Measurements from ENCODE around the gene WSB1. TPM values are rescaled to one million over a fixed set of nuclear protein-coding genes. Genes with fewer than 3 reads are reported as not detected.

The WSB1 gene
- total RNA-seq, 1 donor from 2014 or later = 521 TPM

DNA sequence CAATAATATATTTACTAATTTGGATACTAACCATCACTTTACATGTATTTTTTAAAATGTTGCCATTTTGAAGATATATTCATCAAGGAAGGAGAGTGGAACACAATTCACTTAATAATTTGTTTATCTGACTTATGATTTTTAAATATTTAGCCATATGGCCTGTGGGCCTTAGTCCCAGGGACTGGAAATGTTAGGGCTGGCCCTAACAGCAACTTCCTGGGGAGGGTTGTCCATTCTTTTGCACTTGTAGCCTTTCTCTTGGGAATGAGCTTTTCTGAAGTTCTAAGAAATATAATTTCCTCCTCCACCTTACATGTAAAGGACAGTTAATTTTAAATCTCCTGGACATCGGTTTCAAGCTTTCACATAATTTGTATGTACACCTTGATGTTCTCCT is 27.7 kb upstream of the WSB1 start:
- Mint-ChIP-seq H3K36me3 (no peaks in the 10 kb centered on the region), H3K4me1 (no peaks in the 10 kb centered on the region), H3K9me3 (no peaks in the 10 kb centered on the region), H3K4me3 (no peak overlapping the region), H3K27ac (no peak overlapping the region), H3K27me3 (ENCODE audit: insufficient read depth, low read depth) (peaks cover 2% of the 10 kb centered on the region)
- no peak overlapping the region for H3K27ac ChIP-seq
- H3K36me3 ChIP-seq = no peaks in the 10 kb centered on the region
- H3K27me3 ChIP-seq = no peaks in the 10 kb centered on the region
- DNase-seq (ENCODE audit: low spot score) = no peak
- H3K9ac ChIP-seq = no peak overlapping the region
- H3K4me2 ChIP-seq = no peak overlapping the region
- H3F3A ChIP-seq (ENCODE audit: low read depth) = no peaks in the 10 kb centered on the region
- no peak overlapping the region for H2AFZ ChIP-seq (replicated peaks)
- no peak overlapping the region for H3K4me3 ChIP-seq
- no peak for TF ChIP-seq EZH2 (IDR thresholded peaks at IDR 0.05)
- H3K79me2 ChIP-seq (ENCODE audit: low read depth) = no peaks in the 10 kb centered on the region
- H4K20me1 ChIP-seq (ENCODE audit: low read depth) = no peaks in the 10 kb centered on the region
- H3K4me1 ChIP-seq = no peaks in the 10 kb centered on the region
- H3K9me3 ChIP-seq (ENCODE audit: low read depth) = no peaks in the 10 kb centered on the region

DNA sequence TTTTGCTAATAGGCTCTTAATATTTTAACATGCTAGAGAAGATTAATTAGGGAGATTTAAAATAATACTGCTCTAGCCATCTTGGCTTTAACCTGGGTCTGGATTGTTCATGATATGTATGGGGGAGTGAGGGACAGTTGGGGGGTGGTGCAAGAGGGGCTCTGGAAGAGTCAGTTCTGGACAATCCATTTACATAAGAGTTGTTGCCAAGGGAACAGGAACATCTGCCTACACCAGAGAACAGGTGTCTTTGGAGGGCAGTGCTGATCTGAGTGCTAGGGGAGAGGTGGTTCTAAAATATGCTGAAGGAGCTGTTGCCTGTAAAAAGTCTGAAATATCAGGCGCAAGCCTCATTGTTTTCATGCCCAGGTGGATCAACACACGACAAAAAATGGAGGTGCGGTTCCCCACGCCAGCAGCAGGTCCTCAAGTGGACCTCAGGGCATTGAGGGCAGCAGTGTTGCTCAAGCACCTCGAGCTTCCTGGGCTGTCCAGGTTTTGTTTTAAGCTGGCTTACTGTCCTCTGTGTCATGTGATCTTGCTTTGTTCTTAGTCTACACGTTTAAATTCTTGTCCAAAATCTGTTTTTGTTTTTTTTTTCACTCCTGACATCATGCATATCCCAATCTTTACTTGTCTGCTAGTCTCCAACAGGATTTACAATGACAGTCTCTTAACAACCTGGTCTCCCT is 25.4 kb upstream of the WSB1 start:
- Histone ChIP-seq H3K9me3 (ENCODE audit: low read depth) (no peaks in the 10 kb centered on the region), H2AFZ (replicated peaks) (no peak overlapping the region), H3K9ac (no peak overlapping the region), H3K4me2 (no peak overlapping the region), H3K27ac (no peak overlapping the region), H3K79me2 (ENCODE audit: low read depth) (no peaks in the 10 kb centered on the region), H3K27me3 (no peaks in the 10 kb centered on the region), H3K4me1 (no peaks in the 10 kb centered on the region), H3K4me3 (no peak overlapping the region), H3F3A (ENCODE audit: low read depth) (no peaks in the 10 kb centered on the region), H4K20me1 (ENCODE audit: low read depth) (no peaks in the 10 kb centered on the region), H3K36me3 (no peaks in the 10 kb centered on the region)
- Mint-ChIP-seq H3K9me3 (no peaks in the 10 kb centered on the region), H3K36me3 (no peaks in the 10 kb centered on the region), H3K4me3 (no peak overlapping the region), H3K27me3 (ENCODE audit: insufficient read depth, low read depth) (peaks cover 2% of the 10 kb centered on the region), H3K4me1 (no peaks in the 10 kb centered on the region), H3K27ac (no peak overlapping the region)
- TF ChIP-seq EZH2phosphoT487 (IDR thresholded peaks at IDR 0.05) = no peak
- TF ChIP-seq, protein P1, sequence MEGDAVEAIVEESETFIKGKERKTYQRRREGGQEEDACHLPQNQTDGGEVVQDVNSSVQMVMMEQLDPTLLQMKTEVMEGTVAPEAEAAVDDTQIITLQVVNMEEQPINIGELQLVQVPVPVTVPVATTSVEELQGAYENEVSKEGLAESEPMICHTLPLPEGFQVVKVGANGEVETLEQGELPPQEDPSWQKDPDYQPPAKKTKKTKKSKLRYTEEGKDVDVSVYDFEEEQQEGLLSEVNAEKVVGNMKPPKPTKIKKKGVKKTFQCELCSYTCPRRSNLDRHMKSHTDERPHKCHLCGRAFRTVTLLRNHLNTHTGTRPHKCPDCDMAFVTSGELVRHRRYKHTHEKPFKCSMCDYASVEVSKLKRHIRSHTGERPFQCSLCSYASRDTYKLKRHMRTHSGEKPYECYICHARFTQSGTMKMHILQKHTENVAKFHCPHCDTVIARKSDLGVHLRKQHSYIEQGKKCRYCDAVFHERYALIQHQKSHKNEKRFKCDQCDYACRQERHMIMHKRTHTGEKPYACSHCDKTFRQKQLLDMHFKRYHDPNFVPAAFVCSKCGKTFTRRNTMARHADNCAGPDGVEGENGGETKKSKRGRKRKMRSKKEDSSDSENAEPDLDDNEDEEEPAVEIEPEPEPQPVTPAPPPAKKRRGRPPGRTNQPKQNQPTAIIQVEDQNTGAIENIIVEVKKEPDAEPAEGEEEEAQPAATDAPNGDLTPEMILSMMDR (IDR thresholded peaks at IDR 0.05) = no peak
- no peak for TF ChIP-seq EZH2 (IDR thresholded peaks at IDR 0.05)
- DNase-seq (ENCODE audit: low spot score) = no peak

DNA sequence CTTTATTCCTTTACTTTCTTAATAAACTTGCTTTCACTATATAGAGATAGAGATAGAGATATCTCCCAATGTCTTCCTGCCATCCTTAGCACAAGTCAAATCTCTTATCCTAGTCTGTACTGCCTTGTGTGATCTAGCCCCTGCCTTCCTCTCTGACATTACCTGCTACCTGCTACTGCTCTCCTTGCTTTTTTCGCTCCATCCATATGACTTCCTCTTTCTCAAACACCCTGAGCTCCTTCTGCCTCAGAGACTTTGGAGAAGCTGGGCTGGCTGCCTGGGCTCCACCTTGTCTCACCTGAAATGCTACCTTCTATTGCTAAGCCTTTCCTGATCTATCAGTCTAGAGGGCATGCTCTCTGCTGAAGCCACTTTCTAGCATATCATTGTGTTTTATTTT is 24.7 kb upstream of the WSB1 start:
- H3K36me3 ChIP-seq = no peaks in the 10 kb centered on the region
- H3K9me3 Mint-ChIP-seq = no peaks in the 10 kb centered on the region

DNA sequence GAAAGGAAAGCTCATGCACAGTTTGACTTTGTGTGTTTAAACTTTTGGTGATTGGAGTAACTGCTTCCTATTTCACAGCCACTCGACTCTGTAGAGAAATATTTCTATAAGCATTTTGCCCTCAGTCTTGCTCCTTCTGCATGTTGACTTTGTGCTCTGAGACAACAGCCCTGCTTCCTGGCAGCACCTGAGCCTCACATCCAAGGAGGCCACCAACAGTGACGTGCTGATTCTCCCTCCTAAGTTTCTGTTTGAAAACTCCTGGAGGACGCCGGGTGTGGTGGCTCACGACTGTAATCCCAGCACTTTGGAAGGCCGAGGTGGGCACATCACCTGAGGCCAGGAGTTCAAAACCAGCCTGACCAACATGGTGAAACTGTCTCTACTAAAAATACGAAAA is 23.9 kb upstream of the WSB1 start:
- no peaks in the 10 kb centered on the region for H3K79me2 ChIP-seq (ENCODE audit: low read depth)
- no peaks in the 10 kb centered on the region for H3K4me1 Mint-ChIP-seq
- no peaks in the 10 kb centered on the region for H3K9me3 ChIP-seq (ENCODE audit: low read depth)
- H3K4me3 ChIP-seq = no peak overlapping the region
- H3K27ac Mint-ChIP-seq = no peak overlapping the region
- peaks cover 4% of the 10 kb centered on the region for H3K27me3 Mint-ChIP-seq (ENCODE audit: insufficient read depth, low read depth)
- no peak overlapping the region for H3K4me2 ChIP-seq
- peaks cover 3% of the 10 kb centered on the region for H3K9me3 Mint-ChIP-seq
- TF ChIP-seq EZH2phosphoT487 (IDR thresholded peaks at IDR 0.05) (no peak), EZH2 (IDR thresholded peaks at IDR 0.05) (no peak)
- TF ChIP-seq, protein P1 (IDR thresholded peaks at IDR 0.05) = no peak
- no peaks in the 10 kb centered on the region for H3F3A ChIP-seq (ENCODE audit: low read depth)
- no peaks in the 10 kb centered on the region for H3K36me3 ChIP-seq
- DNase-seq (ENCODE audit: low spot score) = no peak
- no peaks in the 10 kb centered on the region for H3K27me3 ChIP-seq
- no peak overlapping the region for H3K9ac ChIP-seq
- no peak overlapping the region for H3K4me3 Mint-ChIP-seq
- H3K4me1 ChIP-seq = no peaks in the 10 kb centered on the region
- H2AFZ ChIP-seq (replicated peaks) = no peak overlapping the region
- H3K27ac ChIP-seq = no peak overlapping the region
- no peaks in the 10 kb centered on the region for H4K20me1 ChIP-seq (ENCODE audit: low read depth)
- H3K36me3 Mint-ChIP-seq = no peaks in the 10 kb centered on the region

More for the DNA sequence above, 24.7 kb upstream of the WSB1 start:
- Histone ChIP-seq H3K4me3 (no peak overlapping the region), H3K27me3 (no peaks in the 10 kb centered on the region), H4K20me1 (ENCODE audit: low read depth) (no peaks in the 10 kb centered on the region), H3K9ac (no peak overlapping the region), H3K4me2 (no peak overlapping the region), H2AFZ (replicated peaks) (no peak overlapping the region), H3K4me1 (no peaks in the 10 kb centered on the region), H3K9me3 (ENCODE audit: low read depth) (no peaks in the 10 kb centered on the region), H3K79me2 (ENCODE audit: low read depth) (no peaks in the 10 kb centered on the region), H3K27ac (no peak overlapping the region), H3F3A (ENCODE audit: low read depth) (no peaks in the 10 kb centered on the region)
- peaks cover 2% of the 10 kb centered on the region for H3K27me3 Mint-ChIP-seq (ENCODE audit: insufficient read depth, low read depth)
- H3K4me3 Mint-ChIP-seq = no peak overlapping the region
- H3K27ac Mint-ChIP-seq = no peak overlapping the region
- H3K36me3 Mint-ChIP-seq = no peaks in the 10 kb centered on the region
- no peaks in the 10 kb centered on the region for H3K4me1 Mint-ChIP-seq
- DNase-seq (ENCODE audit: low spot score) = no peak
- TF ChIP-seq EZH2 (IDR thresholded peaks at IDR 0.05) (no peak), EZH2phosphoT487 (IDR thresholded peaks at IDR 0.05) (no peak)
- TF ChIP-seq, protein P1 (IDR thresholded peaks at IDR 0.05) = no peak

Measured in neural progenitor cell (in vitro differentiated cells).